HG03159 (cell line): ENCODE results near the gene PLA2G2C.

Experiments used
- ATAC-seq: cut with Tn5 transposase; IDR thresholded peaks from one replicate; pipeline ENCODE4 v1.9.1; 2021; ENCODE audit warnings: mild to moderate bottlenecking, moderate library complexity; ENCODE audit not compliant: unreplicated experiment

Gene PLA2G2C

DNA sequence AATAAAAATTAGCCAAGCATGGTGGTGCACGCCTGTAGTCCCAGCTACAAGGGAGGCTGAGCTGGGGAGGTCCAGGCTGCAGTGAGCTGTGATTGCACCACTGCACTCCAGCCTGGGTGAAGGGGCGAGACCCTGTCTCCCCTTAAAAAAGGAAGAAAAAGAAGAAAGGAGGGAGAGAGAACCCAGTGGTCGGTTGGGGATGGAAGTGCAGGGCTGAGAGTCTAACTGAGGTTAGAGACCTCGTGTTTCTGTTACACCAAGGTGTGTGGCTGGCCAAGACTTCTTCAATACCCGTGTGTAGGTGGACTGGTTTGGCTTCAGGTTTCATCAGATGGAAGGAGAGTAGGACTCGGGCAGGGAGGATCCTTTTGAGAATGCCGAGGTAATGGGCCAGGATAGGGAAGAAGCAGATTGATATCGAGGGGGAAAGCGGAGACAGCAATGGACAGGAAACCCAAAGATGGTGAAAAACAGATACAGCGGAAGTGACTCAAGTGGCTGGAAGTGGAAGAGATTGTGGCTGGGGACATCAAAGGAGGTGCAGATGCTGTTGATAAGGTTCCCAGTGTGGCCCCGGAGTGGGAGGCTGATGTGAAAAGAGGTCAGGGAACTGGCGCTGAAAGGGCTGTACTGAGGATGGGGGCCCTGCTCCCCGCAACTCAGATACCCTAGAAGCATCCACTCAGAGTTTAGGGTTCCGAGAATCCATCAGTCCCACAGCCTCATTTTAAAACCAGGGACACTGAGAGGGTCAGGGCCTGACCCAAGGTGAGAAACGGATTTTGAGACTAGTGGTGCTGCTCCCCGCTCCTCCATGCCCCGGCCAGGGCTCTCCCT, 1.1 kb downstream of the PLA2G2C start:
- ATAC-seq: no peak

- ATAC-seq: no peak
Measured at GRCh38 chr1:20184481-20184900, 1.8 kb downstream of the PLA2G2C start.

- no peak for ATAC-seq
Measured at GRCh38 chr1:20183616-20184271, 2.6 kb downstream of the PLA2G2C start.

- no peak for ATAC-seq
Measured at GRCh38 chr1:20183035-20183434, 3.3 kb downstream of the PLA2G2C start.

- no peak for ATAC-seq
Measured at GRCh38 chr1:20182415-20182814, 3.9 kb downstream of the PLA2G2C start.

- no peak for ATAC-seq
Measured at GRCh38 chr1:20180844-20181207, 5.5 kb downstream of the PLA2G2C start.

GRCh38 chr1:20180129-20180843, 6.0 kb downstream of the PLA2G2C start:
- no peak for ATAC-seq

- ATAC-seq: no peak
Measured at GRCh38 chr1:20179371-20180128, 6.8 kb downstream of the PLA2G2C start.

DNA sequence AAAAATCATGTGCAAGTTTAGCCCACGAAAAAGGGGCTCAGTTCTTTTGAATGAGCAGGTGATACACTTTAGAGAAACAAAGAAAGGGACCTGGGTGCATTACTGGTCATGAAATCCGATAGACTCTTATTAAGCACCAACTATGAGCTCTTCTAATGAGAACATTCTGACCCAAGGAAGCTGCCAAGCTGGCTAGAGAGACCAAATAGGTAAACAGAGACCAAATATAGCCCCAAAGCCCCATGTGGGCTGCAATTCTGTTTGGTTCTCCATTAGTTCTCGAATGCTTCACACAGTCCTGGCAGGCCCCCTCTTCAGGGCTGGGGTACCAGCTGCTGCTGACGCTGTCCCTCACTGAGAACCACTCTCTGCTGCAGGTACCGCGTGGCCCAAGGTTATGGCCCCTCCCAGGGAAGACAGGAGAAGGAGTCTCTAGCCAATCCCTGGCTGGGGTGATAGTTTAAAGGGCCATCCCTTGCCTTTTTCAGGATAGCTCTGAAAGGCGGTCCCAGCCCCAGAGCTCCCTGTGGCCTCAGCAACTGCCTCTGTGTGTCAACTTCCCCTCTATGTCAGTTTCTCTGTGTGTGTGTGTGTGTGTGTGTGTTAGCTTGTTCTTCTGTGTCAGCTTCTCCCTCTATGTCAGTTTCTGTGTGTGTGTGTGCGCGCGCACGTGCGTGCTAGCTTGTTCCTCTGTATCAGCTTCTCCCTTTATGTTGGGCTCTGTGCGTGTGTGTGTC, 7.5 kb downstream of the PLA2G2C start:
- no peak for ATAC-seq

GRCh38 chr1:20174937-20175666, 11.2 kb downstream of the PLA2G2C start:
- ATAC-seq: no peak

DNA sequence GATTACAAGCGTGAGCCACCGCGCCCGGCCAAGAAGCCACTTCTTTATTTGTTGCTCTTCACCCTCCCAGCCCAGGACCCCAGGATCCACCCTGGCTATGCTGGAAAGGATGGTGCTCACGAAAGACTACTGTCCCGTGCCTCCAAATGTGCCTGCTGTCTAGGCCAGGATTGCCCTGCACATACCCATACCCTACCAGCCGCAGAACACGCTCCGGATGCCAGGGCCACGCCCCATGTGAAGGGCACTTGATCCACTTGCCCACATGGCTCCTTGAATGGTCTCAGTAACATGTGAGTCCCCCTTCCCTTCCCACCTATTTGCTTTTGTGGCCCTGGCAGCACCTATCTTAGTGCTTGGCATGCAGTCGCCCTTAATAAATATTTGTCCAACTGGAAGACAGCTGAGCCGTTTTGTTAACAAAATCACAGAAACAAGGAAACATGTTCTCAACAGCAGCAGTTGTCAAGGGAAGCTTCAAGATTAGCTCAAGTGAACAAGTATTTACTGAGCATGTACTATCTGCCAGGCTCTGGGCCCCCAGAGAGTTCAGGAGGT, 14.2 kb downstream of the PLA2G2C start:
- no peak for ATAC-seq

- no peak for ATAC-seq
Measured at GRCh38 chr1:20169932-20170331, 16.4 kb downstream of the PLA2G2C start.

DNA sequence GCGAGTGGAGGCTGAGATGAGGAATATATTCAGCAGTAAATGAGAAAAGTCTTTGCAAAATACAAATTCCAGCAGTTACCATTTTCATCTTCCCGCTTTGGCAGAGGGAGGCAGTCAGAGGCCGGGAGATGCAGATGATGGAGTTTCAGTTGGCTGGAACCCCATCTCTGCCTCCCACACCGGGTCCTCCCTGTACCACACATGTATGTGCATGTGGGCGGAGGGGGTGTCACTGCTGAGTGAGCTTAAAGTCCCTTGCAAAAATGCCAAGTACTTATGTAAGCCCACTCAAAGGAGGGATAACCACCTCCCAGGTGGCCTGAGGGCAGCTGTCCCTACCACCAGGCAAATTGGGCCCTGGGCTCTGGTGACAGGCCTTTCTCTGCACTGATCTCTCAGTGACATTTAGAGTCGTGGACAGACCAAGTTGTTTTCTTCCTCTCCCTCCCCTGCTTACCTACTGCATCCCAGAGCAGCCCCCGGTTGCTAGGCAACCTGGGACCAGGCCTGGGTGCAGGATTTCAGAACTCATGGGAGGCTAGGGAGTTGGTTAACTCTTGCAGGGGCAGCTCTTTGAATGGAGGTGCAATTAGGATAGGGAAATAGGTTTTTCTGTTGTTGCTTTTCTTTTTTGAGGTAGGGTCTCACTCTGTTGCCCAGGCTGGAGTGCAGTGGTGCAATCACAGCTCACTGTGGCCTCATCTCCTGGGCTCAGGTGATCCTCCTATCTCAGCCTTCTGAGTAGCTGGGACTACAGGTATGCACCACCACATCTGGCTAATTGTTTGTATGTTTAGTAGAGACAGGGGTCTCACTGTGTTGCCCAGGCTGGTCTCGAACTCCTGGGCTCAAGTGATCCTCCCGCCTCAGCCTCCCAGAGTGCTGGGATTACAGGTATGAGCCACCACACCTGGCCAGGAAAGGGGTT, 17.5 kb downstream of the PLA2G2C start:
- no peak for ATAC-seq

DNA sequence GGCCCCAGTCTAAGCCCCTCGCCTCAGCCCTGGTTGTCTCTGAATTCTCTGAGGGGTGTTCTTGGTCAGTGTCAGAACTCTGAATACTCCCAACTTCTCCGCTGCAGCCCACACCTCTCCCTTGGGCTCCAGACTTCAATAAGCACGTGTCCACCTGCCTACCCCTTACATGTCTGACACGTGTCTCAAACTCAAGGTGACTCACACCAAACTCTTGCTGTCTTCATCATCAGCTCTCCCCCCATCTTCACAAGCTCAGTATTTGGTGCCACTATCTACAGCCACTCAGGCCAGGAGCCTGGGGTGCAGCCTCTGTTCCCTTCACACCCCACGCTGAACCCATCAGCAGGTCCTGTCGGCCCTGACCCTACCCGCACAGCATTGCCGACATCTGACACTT, 19.2 kb downstream of the PLA2G2C start:
- no peak for ATAC-seq

DNA sequence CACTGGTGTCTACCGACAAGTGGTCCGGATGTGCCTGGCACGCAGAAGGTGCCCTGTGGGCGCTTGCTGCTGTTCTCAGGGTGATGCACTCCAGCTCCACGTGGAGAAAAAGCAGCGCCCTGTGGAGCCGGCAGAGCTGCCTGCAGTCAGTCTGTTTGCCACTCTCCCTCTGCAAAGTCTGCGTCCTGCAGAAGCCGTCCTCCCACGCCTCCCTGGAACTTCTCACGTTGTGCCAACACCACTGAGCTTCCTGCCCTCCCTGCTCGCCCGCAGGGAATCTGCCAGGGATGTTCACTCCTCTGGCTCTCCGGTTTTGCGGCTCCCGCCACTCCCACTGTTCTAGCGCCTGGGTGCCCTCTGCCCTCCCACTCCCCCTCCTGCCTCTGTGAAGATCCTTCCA, 20.3 kb downstream of the PLA2G2C start:
- no peak for ATAC-seq

DNA sequence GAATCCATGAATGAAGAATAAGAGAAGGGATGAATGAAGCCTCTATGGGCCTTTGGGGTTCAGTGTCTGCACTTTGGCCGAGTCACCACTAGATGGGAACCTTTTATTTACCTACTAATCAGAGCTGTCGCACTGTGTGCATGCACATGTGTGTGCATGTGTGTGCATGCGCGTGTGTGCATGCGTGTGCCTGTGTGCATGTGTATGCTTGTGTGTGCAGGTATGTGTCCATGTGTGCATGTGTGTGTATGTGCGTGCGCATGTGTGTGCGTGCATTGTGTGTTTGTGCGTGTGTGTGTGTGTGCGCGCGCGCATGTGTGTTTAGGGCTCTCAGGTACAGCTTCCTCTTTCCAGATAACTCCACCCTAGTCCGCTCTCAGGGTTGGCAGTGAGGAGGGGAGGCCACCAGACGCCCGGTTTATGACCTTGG, 20.8 kb downstream of the PLA2G2C start:
- ATAC-seq: no peak

DNA sequence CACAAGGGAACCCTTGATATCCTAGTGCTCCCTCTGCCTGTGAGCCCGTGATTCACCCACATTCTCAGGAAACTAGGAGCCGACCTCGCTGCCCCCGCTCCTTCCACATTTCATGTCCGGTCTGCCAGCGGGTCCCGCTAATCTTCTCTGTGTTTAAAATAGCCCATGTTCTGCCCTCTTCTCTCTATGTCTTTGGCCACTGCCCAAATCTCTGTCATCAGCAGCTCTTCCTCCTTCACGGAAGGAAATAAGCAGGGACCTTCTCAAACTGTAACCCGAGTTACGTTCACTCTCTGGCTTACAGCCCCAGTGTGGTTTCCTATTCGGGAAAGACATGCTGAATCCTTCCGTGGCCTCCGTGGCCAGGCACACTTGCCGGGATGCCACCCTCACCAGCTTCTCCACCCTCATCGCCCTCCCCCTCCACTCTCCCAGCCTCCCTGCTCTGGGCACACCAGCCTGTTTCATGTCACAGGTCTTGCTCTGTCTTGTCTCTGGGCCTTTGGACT, 21.6 kb downstream of the PLA2G2C start:
- ATAC-seq: no peak

- no peak for ATAC-seq
Measured at GRCh38 chr1:20160034-20160433, 26.3 kb downstream of the PLA2G2C start.
